HG02884 (cell line): ENCODE results near the gene KIF6.
"Not testable (repeated sequence)": the region's sequence is repeated elsewhere in the genome, so short reads cannot be mapped to it uniquely, and the experiment has no call there.

Experiments used
- ATAC-seq: cut with Tn5 transposase; IDR thresholded peaks from one replicate; pipeline ENCODE4 v1.9.1; 2021; ENCODE audit warnings: mild to moderate bottlenecking, moderate library complexity; ENCODE audit not compliant: unreplicated experiment

Gene KIF6

GRCh38 chr6:39515006-39515405 lies 210.2 kb downstream of the KIF6 start:
- ATAC-seq, result no peak

GRCh38 chr6:39509831-39510230 lies 215.4 kb downstream of the KIF6 start:
- ATAC-seq, result not testable (repeated sequence)

GRCh38 chr6:39508515-39508914 lies 216.7 kb downstream of the KIF6 start:
- no peak for ATAC-seq

- ATAC-seq, result no peak
These were observed 217.7 kb downstream of the KIF6 start for GRCh38 chr6:39507331-39507998.

GRCh38 chr6:39502362-39502955 lies 222.7 kb downstream of the KIF6 start:
- not testable (repeated sequence) for ATAC-seq

GRCh38 chr6:39499053-39499452 lies 226.2 kb downstream of the KIF6 start:
- ATAC-seq, result no peak

GRCh38 chr6:39498096-39498495 lies 227.1 kb downstream of the KIF6 start:
- ATAC-seq, result no peak

- ATAC-seq, result no peak
These were observed 228.3 kb downstream of the KIF6 start for GRCh38 chr6:39496915-39497314.

- no peak for ATAC-seq
These were observed 228.8 kb downstream of the KIF6 start for GRCh38 chr6:39496456-39496855.

- no peak for ATAC-seq
These were observed 229.6 kb downstream of the KIF6 start for GRCh38 chr6:39495640-39496039.

- no peak for ATAC-seq
These were observed 230.2 kb downstream of the KIF6 start for GRCh38 chr6:39494998-39495397.

GRCh38 chr6:39493777-39494176 lies 231.4 kb downstream of the KIF6 start:
- ATAC-seq, result no peak

GRCh38 chr6:39493174-39493573 lies 232.0 kb downstream of the KIF6 start:
- ATAC-seq, result no peak

- no peak for ATAC-seq
These were observed 235.1 kb downstream of the KIF6 start for GRCh38 chr6:39490108-39490507.

- no peak for ATAC-seq
These were observed 236.8 kb downstream of the KIF6 start for GRCh38 chr6:39488255-39488879.

GRCh38 chr6:39484276-39484675 lies 240.9 kb downstream of the KIF6 start:
- no peak for ATAC-seq

- ATAC-seq, result not testable (repeated sequence)
These were observed 245.4 kb downstream of the KIF6 start for GRCh38 chr6:39479819-39480218.

- ATAC-seq, result no peak
These were observed 248.5 kb downstream of the KIF6 start for GRCh38 chr6:39476670-39477069.

GRCh38 chr6:39476151-39476550 lies 249.1 kb downstream of the KIF6 start:
- no peak for ATAC-seq

GRCh38 chr6:39471954-39472659 lies 253.1 kb downstream of the KIF6 start:
- no peak for ATAC-seq

GRCh38 chr6:39470506-39470905 lies 254.7 kb downstream of the KIF6 start:
- ATAC-seq, result no peak

- ATAC-seq, result no peak
These were observed 256.8 kb downstream of the KIF6 start for GRCh38 chr6:39468385-39468784.
